Kidney epithelial cell (primary cell): ENCODE measurements around the gene SEC23A. TPM values are rescaled to one million over a fixed set of nuclear protein-coding genes. Genes with fewer than 3 reads are reported as not detected.
"Not testable (repeated sequence)": the region's sequence is repeated elsewhere in the genome, so short reads cannot be mapped to it uniquely, and the experiment has no call there.

Experiments used
- DNase-seq: peaks from one replicate; pipeline ENCODE4 v3.0.0-alpha.2; 2010; ENCODE audit warnings: low read depth
- H3K27me3 ChIP-seq: 2 replicates; pipeline ENCODE4 v1.6.0; 2011; ENCODE audit warnings: low read length; ENCODE audit not compliant: control insufficient read depth, insufficient read depth
- H3K36me3 ChIP-seq: 2 replicates; pipeline ENCODE4 v1.5.1; 2011; ENCODE audit warnings: low read length; ENCODE audit not compliant: control insufficient read depth, insufficient read depth
- H3K4me3 ChIP-seq: 2 replicates; pipeline ENCODE4 v1.5.1; 2011; ENCODE audit warnings: low read depth, mild to moderate bottlenecking, control low read depth, low read length
- total RNA-seq: library from RNA; depleted of rRNA; stranded (reverse); fragments of >200 nt; gene quantifications from 2 replicates; pipeline ENCODE4 v1.2.3, GENCODE V29; 2015
- TF ChIP-seq, protein P1 (sequence below): IDR thresholded peaks from 2 replicates; pipeline ENCODE4 v1.5.1; 2011; ENCODE audit warnings: mild to moderate bottlenecking, moderate library complexity, low read length, control low read depth, inconsistent platforms; ENCODE audit not compliant: insufficient read depth, poor library complexity, severe bottlenecking

Gene SEC23A
- total RNA-seq, 1 donor from 2014 or later = 64.1 TPM

DNA sequence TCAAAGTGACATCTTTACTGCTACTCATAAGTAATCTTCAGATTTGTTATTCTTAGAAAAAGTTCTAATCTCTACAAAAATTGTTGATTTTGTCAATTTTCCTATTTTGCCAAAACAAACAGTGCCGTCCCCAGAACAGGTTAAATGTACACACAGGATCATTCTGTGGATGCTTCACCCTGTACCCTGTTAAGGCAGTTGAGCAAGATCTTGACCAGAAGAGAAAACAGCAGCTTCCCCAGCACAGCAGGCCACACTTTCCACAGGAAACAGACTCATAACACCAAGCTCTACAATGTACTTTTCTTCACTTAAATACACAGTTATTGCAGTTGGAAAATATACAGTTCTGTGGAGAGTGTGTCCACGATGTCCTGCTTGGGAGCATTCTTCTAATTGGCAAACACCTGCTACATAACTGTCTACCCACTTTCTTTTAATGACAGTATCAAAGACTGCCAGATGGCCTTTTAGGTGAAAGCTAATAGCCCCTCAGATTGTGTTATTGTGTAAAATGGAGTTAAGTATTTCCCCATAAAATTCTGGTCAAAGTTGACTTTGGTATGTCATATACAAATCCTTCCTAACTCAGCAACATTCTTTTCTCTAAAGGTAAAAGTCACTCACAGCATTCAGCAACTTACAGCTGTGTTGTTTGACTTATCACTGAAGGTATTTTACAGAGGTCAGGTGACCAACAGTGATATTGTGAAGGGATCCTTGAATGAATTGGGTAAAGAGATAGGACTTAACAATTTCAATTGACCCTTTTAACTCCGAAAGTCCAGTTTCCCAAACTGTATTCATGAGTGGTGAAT, 77.0 kb downstream of the SEC23A start:
- DNase-seq = no peak
- TF ChIP-seq, protein P1, sequence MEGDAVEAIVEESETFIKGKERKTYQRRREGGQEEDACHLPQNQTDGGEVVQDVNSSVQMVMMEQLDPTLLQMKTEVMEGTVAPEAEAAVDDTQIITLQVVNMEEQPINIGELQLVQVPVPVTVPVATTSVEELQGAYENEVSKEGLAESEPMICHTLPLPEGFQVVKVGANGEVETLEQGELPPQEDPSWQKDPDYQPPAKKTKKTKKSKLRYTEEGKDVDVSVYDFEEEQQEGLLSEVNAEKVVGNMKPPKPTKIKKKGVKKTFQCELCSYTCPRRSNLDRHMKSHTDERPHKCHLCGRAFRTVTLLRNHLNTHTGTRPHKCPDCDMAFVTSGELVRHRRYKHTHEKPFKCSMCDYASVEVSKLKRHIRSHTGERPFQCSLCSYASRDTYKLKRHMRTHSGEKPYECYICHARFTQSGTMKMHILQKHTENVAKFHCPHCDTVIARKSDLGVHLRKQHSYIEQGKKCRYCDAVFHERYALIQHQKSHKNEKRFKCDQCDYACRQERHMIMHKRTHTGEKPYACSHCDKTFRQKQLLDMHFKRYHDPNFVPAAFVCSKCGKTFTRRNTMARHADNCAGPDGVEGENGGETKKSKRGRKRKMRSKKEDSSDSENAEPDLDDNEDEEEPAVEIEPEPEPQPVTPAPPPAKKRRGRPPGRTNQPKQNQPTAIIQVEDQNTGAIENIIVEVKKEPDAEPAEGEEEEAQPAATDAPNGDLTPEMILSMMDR = no peak
- H3K27me3 ChIP-seq = no peaks in the 10 kb centered on the region

DNA sequence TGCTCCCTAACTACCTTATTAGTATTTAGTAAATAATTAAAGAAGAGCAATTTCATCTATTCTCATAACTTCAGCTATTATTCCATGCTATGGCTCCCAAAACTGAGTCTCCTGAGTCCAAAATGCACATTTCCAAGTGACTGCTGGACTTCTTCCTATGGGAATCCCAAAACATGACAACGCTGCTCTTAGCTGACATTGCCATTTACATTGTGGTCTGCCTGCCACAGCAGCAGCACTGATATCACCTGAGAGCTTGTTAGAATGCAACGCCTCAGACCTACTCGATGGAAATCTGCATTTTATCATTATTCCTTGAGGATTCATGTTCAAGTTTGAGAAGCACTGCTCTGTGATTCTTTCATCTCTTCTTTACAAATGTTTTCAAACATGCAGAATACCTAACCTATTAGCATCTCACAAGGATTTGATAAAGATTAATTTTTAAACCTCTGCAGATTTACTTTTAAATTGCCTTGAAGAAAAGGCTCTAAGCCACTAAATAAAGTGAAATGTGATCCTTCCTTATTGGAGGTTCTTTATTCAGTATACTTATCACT, 77.7 kb downstream of the SEC23A start:
- no peaks in the 10 kb centered on the region for H3K27me3 ChIP-seq
- H3K36me3 ChIP-seq = peaks cover 2% of the 10 kb centered on the region
- no peak for DNase-seq
- H3K4me3 ChIP-seq = no peak overlapping the region
- TF ChIP-seq, protein P1 = no peak

More for the DNA sequence above, 77.0 kb downstream of the SEC23A start:
- no peak overlapping the region for H3K4me3 ChIP-seq
- peaks cover 2% of the 10 kb centered on the region for H3K36me3 ChIP-seq

DNA sequence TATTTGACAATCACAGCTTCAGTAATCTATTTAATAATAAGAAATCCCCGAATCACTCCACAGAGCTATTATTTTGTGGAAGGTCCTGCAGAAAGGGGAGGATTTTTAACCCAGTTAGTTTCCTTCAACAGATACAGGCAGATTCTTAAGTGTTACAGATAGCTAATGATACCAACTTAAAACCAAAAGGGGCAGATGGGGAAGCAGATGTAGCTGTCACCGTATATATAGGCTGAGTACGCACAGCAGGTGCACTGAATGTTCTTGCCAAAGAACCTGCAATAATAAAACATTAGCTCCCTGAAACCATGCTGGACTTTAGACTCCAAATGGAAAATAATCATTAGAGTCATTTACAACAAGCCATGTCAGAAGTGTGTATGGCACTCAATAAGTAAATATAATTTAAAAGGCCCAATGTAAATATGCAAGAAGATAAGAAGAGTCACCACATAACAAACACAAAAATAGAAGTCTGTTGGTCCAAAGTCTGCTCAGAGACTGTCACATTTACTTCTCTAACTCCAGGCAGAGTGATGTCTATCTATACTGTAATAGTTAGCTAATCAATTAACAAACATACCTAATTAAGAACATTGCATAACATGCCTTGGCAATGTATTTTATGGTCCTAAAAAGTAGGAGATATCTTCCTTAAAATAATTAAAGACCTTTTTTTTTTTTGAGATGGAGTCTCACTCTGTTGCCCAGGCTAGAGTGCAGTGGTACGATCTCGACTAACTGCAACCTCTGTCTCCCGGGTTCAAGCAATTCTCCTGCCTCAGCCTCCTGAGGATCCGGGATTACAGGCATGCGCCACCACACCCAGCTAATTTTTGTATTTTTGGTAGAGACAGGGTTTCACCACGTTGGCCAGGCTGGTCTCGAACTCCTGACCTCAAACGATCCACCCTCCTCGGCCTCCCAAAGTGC, 78.8 kb downstream of the SEC23A start:
- Histone ChIP-seq H3K27me3 (no peaks in the 10 kb centered on the region), H3K4me3 (no peak overlapping the region), H3K36me3 (no peaks in the 10 kb centered on the region)
- no peak for DNase-seq
- TF ChIP-seq, protein P1 = no peak

DNA sequence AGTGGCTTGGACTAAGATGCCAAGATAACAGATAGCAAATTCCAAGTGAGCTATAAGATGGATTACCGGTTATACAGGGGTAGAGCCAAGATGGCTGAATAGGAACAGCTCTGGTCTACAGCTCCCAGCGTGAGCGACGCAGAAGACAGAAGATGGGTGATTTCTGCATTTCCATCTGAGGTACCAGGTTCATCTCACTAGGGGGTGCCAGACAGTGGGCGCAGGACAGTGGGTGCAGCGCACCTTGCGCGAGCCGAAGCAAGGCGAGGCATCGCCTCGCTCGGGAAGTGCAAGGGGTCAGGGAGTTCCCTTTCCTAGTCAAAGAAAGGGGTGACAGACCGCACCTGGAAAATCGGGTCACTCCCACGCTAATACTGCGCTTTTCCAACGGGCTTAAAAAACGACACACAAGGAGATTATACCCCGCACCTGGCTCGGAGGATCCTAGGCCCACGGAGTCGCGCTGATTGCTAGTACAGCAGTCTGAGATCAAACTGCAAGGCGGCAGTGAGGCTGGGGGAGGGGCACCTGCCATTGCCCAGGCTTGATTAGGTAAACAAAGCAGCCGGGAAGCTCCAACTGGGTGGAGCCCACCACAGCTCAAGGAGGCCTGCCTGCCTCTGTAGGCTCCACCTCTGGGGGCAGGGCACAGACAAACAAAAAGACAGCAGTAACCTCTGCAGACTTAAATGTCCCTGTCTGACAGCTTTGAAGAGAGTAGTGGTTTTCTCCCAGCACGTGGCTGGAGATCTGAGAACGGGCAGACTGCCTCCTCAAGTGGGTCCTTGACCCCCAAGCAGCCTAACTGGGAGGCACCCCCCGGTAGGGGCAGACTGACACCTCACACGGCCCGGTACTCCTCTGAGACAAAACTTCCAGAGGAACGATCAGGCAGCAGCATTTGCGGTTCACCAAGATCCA, 85.7 kb downstream of the SEC23A start:
- not testable (repeated sequence) for H3K36me3 ChIP-seq, H3K27me3 ChIP-seq, H3K4me3 ChIP-seq, DNase-seq

DNA sequence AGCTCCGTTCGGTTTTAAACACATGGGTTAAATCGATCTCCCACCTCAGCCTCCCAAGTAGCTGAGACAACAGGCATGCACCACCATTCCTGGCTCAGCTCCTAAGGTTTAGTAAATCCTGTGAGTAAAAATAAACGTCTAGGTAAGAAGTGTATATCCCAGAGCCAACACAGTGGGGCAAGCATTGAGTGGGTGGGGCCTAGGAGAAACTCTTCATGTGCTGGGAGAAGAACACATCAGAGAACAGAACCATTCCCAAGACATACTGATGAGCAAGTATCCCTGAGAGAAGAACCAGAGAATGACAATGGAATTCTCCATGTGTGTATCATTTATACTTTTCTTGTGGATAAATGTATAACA, 86.3 kb downstream of the SEC23A start:
- TF ChIP-seq, protein P1 = no peak
- Histone ChIP-seq H3K36me3 (no peaks in the 10 kb centered on the region), H3K27me3 (no peaks in the 10 kb centered on the region), H3K4me3 (no peak overlapping the region)
- DNase-seq = no peak
